NAMALWA (cell line): Measurements from ENCODE around the gene PCYT1A.
"Not testable (repeated sequence)": the region's sequence is repeated elsewhere in the genome, so short reads cannot be mapped to it uniquely, and the experiment has no call there.

Experiments used
- DNase-seq: peaks from one replicate; pipeline ENCODE4 v3.0.0-alpha.2; 2015; ENCODE audit warnings: low spot score

Gene PCYT1A

GRCh38 chr3:196287090-196287439, 461 bp downstream of the PCYT1A start:
- peak; percentile 45 for DNase-seq

- DNase-seq = no peak
These were observed 3.1 kb downstream of the PCYT1A start for GRCh38 chr3:196284396-196284795.

- DNase-seq = no peak
These were observed 5.6 kb downstream of the PCYT1A start for GRCh38 chr3:196281962-196282361.

- DNase-seq = no peak
These were observed 6.7 kb downstream of the PCYT1A start for GRCh38 chr3:196280689-196281440.

- no peak for DNase-seq
These were observed 12.4 kb downstream of the PCYT1A start for GRCh38 chr3:196275126-196275525.

- no peak for DNase-seq
These were observed 12.9 kb downstream of the PCYT1A start for GRCh38 chr3:196274585-196274984.

- DNase-seq = no peak
These were observed 13.9 kb downstream of the PCYT1A start for GRCh38 chr3:196273655-196274054.

- DNase-seq = no peak
These were observed 14.7 kb downstream of the PCYT1A start for GRCh38 chr3:196272826-196273225.

GRCh38 chr3:196270499-196270898, 17.0 kb downstream of the PCYT1A start:
- no peak for DNase-seq

- DNase-seq = no peak
These were observed 19.0 kb downstream of the PCYT1A start for GRCh38 chr3:196268284-196269163.

- no peak for DNase-seq
These were observed 23.7 kb downstream of the PCYT1A start for GRCh38 chr3:196263819-196264218.

GRCh38 chr3:196260784-196261183, 26.7 kb downstream of the PCYT1A start:
- no peak for DNase-seq

- no peak for DNase-seq
These were observed 31.8 kb downstream of the PCYT1A start for GRCh38 chr3:196255776-196256175.

GRCh38 chr3:196254376-196255283, 32.9 kb downstream of the PCYT1A start:
- DNase-seq = no peak

GRCh38 chr3:196251918-196252317, 35.6 kb downstream of the PCYT1A start:
- no peak for DNase-seq

- DNase-seq = no peak
These were observed 40.8 kb downstream of the PCYT1A start for GRCh38 chr3:196246612-196247308.

GRCh38 chr3:196244166-196244565, 43.4 kb downstream of the PCYT1A start:
- not testable (repeated sequence) for DNase-seq

- DNase-seq = no peak
These were observed 45.8 kb downstream of the PCYT1A start for GRCh38 chr3:196241704-196242103.

GRCh38 chr3:196240424-196240823, 47.1 kb downstream of the PCYT1A start:
- no peak for DNase-seq

- no peak for DNase-seq
These were observed 48.6 kb downstream of the PCYT1A start for GRCh38 chr3:196238612-196239560.
